ENCODE measurements around the gene PLXNA4. TPM values are rescaled to one million over a fixed set of nuclear protein-coding genes. Genes with fewer than 3 reads are reported as not detected.
A peak's percentile ranks its signal among the peaks of the same experiment; 100 is the strongest.

The PLXNA4 gene
- total and polyA plus RNA-seq, 4 donors: 0.63 to 4.6 (median 2.1) TPM

DNA sequence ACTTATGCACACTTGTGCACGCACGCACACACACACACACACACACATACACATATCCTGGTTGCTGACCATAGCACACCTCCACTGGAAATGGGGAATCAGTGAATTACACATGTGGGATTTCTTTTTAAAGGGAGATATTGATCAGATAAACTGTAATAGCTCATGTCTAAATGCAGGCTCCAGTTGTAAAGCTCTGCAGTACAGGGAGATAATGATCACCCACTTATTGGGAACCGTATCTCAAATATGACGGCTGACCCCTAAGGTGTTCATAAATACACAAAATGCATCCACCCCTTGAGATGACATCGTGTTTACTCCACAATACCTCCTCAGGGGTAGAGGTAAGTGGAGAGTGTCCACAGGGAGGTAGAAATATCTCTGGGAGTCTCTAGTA is 79.2 kb downstream of the PLXNA4 start:
- TF ChIP-seq, protein P1, sequence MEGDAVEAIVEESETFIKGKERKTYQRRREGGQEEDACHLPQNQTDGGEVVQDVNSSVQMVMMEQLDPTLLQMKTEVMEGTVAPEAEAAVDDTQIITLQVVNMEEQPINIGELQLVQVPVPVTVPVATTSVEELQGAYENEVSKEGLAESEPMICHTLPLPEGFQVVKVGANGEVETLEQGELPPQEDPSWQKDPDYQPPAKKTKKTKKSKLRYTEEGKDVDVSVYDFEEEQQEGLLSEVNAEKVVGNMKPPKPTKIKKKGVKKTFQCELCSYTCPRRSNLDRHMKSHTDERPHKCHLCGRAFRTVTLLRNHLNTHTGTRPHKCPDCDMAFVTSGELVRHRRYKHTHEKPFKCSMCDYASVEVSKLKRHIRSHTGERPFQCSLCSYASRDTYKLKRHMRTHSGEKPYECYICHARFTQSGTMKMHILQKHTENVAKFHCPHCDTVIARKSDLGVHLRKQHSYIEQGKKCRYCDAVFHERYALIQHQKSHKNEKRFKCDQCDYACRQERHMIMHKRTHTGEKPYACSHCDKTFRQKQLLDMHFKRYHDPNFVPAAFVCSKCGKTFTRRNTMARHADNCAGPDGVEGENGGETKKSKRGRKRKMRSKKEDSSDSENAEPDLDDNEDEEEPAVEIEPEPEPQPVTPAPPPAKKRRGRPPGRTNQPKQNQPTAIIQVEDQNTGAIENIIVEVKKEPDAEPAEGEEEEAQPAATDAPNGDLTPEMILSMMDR (IDR thresholded peaks at IDR 0.05; ENCODE audit: control extremely low read depth, extremely low read depth): no peak
- Histone ChIP-seq H3K4me3 (no peak overlapping the region), H3K9ac (ENCODE audit: insufficient read depth in 1 of 2, low read length in 2 of 2) (no peak overlapping the region), H3K27me3 (ENCODE audit: control insufficient read depth in 3 of 3, insufficient read depth in 3 of 3, low read length in 2 of 3) (no peaks in the 10 kb centered on the region), H3K4me1 (ENCODE audit: control insufficient read depth in 5 of 5, insufficient read depth in 5 of 5, low read length in 5 of 5) (peaks cover 0 to 9% (median 3%) of the 10 kb centered on the region in 5 donors), H3K9me3 (ENCODE audit: control insufficient read depth in 4 of 4, insufficient read depth in 3 of 4, low read length in 3 of 4) (no peaks in the 10 kb centered on the region), H3K36me3 (ENCODE audit: control insufficient read depth in 4 of 4, insufficient read depth in 4 of 4, low read length in 4 of 4) (no peaks in the 10 kb centered on the region), H3K27ac (ENCODE audit: low read depth in 1 of 2, low read length in 1 of 2) (no peak overlapping the region)
- DNase-seq (no peak), ATAC-seq (ENCODE audit: insufficient read depth, low FRiP score) (no peak)
- 77 to 87% methylated on average over 5 of the region's 5 CpGs for WGBS, 2 donors

DNA sequence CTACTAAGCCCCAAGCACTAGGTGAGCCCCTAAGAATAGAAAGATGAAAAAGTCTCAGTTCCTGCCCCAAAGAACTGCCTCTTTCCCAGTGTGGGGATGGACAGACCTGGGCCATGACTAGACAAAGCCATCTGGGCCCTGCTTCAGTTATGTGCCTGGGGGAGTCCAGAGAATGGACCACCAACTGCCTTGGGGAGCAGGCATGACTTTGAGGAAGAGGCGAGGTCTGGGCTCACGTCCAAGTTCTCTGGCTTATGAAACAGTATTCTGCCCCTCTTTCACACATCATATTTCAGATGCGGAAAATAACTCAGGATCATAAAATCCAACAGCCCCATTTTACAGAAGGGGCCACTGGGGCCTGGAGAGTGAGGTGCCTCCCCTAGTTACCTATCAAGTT is 80.3 kb downstream of the PLXNA4 start:
- peaks cover 0 to 9% (median 3%) of the 10 kb centered on the region in 5 donors for H3K4me1 ChIP-seq (ENCODE audit: control insufficient read depth in 5 of 5, insufficient read depth in 5 of 5, low read length in 5 of 5)
- H3K27ac ChIP-seq (ENCODE audit: low read depth in 1 of 2, low read length in 1 of 2): no peak overlapping the region
- 41 to 54% methylated on average over 3 of the region's 3 CpGs for WGBS, 2 donors
- H3K9me3 ChIP-seq (ENCODE audit: control insufficient read depth in 4 of 4, insufficient read depth in 3 of 4, low read length in 3 of 4): no peaks in the 10 kb centered on the region
- DNase-seq: peak in 1 of 3 donors; percentile 55
- no peak overlapping the region for H3K9ac ChIP-seq (ENCODE audit: insufficient read depth in 1 of 2, low read length in 2 of 2)
- no peak overlapping the region for H3K4me3 ChIP-seq
- no peaks in the 10 kb centered on the region for H3K27me3 ChIP-seq (ENCODE audit: control insufficient read depth in 3 of 3, insufficient read depth in 3 of 3, low read length in 2 of 3)
- no peaks in the 10 kb centered on the region for H3K36me3 ChIP-seq (ENCODE audit: control insufficient read depth in 4 of 4, insufficient read depth in 4 of 4, low read length in 4 of 4)
- TF ChIP-seq, protein P1 (IDR thresholded peaks at IDR 0.05; ENCODE audit: control extremely low read depth, extremely low read depth): no peak
- ATAC-seq (ENCODE audit: insufficient read depth, low FRiP score): no peak

- no peak for DNase-seq
- Histone ChIP-seq H3K9me3 (ENCODE audit: control insufficient read depth in 4 of 4, insufficient read depth in 3 of 4, low read length in 3 of 4) (no peaks in the 10 kb centered on the region), H3K4me1 (ENCODE audit: control insufficient read depth in 5 of 5, insufficient read depth in 5 of 5, low read length in 5 of 5) (peaks cover 0 to 7% (median 0%) of the 10 kb centered on the region in 5 donors), H3K27ac (ENCODE audit: low read depth in 1 of 2, low read length in 1 of 2) (no peak overlapping the region), H3K9ac (ENCODE audit: insufficient read depth in 1 of 2, low read length in 2 of 2) (no peak overlapping the region), H3K36me3 (ENCODE audit: control insufficient read depth in 4 of 4, insufficient read depth in 4 of 4, low read length in 4 of 4) (no peaks in the 10 kb centered on the region), H3K27me3 (ENCODE audit: control insufficient read depth in 3 of 3, insufficient read depth in 3 of 3, low read length in 2 of 3) (no peaks in the 10 kb centered on the region), H3K4me3 (no peak overlapping the region)
- 90 to 94% methylated on average over 12 of the region's 12 CpGs for WGBS, 2 donors
- TF ChIP-seq, protein P1 (IDR thresholded peaks at IDR 0.05; ENCODE audit: control extremely low read depth, extremely low read depth): no peak
- ATAC-seq (ENCODE audit: insufficient read depth, low FRiP score): no peak
Measured at GRCh38 chr7:132494474-132494873, 81.8 kb downstream of the PLXNA4 start.

GRCh38 chr7:132492823-132493445 is 83.3 kb downstream of the PLXNA4 start:
- Histone ChIP-seq H3K36me3 (ENCODE audit: control insufficient read depth in 4 of 4, insufficient read depth in 4 of 4, low read length in 4 of 4) (no peaks in the 10 kb centered on the region), H3K4me3 (no peak overlapping the region), H3K27ac (ENCODE audit: low read depth in 1 of 2, low read length in 1 of 2) (no peak overlapping the region), H3K4me1 (ENCODE audit: control insufficient read depth in 5 of 5, insufficient read depth in 5 of 5, low read length in 5 of 5) (peaks cover 0 to 8% (median 0%) of the 10 kb centered on the region in 5 donors), H3K27me3 (ENCODE audit: control insufficient read depth in 3 of 3, insufficient read depth in 3 of 3, low read length in 2 of 3) (peaks cover 0 to 4% (median 2%) of the 10 kb centered on the region in 3 donors), H3K9me3 (ENCODE audit: control insufficient read depth in 4 of 4, insufficient read depth in 3 of 4, low read length in 3 of 4) (no peaks in the 10 kb centered on the region), H3K9ac (ENCODE audit: insufficient read depth in 1 of 2, low read length in 2 of 2) (no peak overlapping the region)
- WGBS, 2 donors: 82 to 90% methylated on average over 1 of the region's 1 CpG
- DNase-seq (no peak), ATAC-seq (ENCODE audit: insufficient read depth, low FRiP score) (peak; percentile 39)
- TF ChIP-seq, protein P1 (IDR thresholded peaks at IDR 0.05; ENCODE audit: control extremely low read depth, extremely low read depth): no peak
